AG10803 (cell line): Measurements from ENCODE around the gene GRK6.

ENCODE experiments used
- DNase-seq: peaks from one replicate; pipeline ENCODE4 v3.0.0; 2010; ENCODE audit warnings: low read depth
- H3K4me3 ChIP-seq: 2 replicates; pipeline ENCODE4 v1.5.1; 2011; ENCODE audit warnings: mild to moderate bottlenecking, low read length, control low read depth
- TF ChIP-seq, protein P1 (sequence below): conservative IDR thresholded peaks from 2 replicates; pipeline ENCODE4 v1.5.1; 2011; ENCODE audit warnings: mild to moderate bottlenecking, low read length, control low read depth, inconsistent platforms

Gene GRK6

DNA sequence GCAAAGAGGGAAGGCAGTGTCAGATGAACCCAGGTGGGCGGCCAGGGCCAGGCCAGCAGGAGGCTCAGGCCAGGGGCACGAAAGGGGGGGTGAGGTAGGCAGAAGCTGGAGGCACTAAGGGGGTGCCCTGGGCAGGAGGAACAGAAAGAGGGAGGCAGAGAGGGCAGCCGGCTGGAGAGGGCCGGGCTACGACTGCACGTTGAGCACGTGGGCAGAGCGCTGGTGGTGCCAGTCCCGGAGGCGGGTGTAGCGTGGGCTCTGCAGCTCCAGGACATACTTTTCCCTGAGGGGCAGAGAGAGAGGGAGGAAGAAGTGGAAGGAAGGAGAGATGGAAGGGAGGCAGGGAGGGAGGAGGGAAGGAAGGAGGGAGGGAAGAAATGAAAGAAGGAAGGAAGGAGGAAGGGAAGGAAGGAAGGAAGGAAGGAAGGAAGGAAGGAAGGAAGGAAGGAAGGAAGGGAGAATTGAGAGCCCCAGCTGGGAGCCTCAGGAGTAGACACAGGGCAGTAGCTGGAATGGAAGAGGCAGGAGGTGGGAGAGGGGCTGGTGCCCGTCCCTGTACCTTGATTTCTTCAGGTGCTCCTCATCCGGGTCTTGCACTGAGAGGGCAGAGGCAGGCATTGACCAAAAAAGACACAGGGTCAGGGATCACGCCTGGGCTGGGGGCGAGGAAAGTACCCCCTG lies 64.0 kb downstream of the GRK6 start:
- DNase-seq: no peak
- H3K4me3 ChIP-seq: no peak overlapping the region
- TF ChIP-seq, protein P1, sequence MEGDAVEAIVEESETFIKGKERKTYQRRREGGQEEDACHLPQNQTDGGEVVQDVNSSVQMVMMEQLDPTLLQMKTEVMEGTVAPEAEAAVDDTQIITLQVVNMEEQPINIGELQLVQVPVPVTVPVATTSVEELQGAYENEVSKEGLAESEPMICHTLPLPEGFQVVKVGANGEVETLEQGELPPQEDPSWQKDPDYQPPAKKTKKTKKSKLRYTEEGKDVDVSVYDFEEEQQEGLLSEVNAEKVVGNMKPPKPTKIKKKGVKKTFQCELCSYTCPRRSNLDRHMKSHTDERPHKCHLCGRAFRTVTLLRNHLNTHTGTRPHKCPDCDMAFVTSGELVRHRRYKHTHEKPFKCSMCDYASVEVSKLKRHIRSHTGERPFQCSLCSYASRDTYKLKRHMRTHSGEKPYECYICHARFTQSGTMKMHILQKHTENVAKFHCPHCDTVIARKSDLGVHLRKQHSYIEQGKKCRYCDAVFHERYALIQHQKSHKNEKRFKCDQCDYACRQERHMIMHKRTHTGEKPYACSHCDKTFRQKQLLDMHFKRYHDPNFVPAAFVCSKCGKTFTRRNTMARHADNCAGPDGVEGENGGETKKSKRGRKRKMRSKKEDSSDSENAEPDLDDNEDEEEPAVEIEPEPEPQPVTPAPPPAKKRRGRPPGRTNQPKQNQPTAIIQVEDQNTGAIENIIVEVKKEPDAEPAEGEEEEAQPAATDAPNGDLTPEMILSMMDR: no peak

DNA sequence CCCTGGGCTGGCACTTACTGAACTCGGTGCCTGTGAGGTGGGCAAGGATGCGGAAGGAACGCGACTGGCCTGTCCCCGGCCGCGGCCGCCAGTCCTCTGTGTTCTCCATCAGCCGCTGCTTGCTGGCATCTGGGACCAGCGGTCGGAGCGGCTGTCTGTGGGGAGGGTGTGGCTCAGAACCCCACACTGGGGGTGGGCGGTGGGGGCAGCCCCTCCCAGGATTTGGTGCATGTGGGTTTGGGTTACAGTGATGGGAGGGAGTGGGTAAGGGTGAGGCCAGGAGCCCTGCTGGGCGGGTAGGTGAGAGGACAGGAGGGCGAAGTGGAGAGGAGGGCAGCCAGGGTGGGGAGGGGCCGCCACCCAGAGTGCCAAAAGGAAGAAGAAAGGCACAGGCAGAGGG lies 64.5 kb downstream of the GRK6 start:
- DNase-seq: no peak
- TF ChIP-seq, protein P1: no peak
- H3K4me3 ChIP-seq: no peak overlapping the region

DNA sequence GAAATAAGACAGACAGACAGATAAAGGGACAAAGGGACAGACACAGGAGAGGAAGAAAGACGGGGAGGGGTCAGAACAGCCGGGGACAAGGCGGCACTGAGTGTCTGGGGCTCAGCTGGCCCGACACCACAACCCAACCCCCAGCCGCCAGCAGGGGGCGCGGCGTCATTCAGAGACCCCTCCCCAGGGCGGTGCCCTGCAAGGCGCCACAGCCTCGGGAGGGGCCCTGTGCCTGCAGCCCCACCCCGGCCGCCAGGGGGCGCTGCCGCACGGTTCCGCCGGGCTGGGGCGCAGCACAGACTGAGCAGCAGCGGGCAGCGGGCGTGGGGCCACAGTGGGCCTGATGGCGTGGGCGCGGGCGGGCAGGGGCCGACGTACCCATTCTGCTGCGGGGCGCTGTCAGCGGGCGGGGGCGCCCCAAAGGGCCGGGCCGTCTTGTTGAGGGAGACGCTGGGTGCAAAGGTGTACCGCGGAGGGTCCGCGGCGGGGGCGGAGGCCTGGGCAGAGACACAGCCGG lies 65.0 kb downstream of the GRK6 start:
- H3K4me3 ChIP-seq: no peak overlapping the region
- TF ChIP-seq, protein P1: peak; percentile 45
- DNase-seq: no peak

DNA sequence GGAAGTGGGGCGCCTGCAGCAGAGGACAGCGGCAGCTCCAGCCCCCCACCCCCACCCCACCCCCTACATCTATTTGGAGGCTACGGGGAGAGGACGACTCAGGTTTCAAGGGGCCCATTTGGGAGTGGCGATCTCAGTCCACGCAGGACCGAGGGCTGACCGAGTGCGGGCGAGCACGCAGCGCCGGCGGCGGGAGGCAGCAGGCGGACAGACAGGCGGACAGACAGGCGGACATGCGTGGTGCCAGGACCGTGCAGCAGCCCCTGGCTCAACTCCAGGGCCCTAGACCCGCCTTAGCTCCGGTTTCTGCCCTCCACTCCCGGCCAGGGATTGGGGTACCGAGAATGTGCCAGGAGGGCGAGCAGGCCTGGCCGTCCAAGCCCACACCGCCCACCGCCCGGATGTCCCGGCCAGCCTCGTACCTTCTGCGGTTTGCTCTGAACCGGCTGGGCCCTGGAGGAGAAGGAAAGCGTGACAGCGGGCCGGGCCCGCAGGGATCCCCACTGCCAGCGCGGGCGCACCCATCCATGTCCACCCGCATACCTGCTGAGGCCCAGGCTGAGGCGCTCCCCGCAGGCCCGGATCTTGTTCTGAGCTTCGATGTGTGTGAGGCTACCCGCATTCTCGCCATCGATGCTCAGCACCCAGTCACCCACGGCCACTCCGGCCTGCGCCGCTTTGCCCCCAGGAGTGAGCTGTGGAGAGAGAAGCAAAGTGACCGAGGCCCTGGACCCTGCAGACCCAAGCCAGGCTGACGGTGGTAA lies 65.7 kb downstream of the GRK6 start:
- TF ChIP-seq, protein P1: no peak
- no peak overlapping the region for H3K4me3 ChIP-seq

More for the DNA sequence above, 65.7 kb downstream of the GRK6 start:
- DNase-seq: no peak
